Adrenal gland (tissue), 12 donors: ENCODE data around the gene DGLUCY. TPM values are rescaled to one million over a fixed set of nuclear protein-coding genes. Genes with fewer than 3 reads are reported as not detected.
A peak's percentile ranks its signal among the peaks of the same experiment; 100 is the strongest.

ENCODE experiments used
- DNase-seq, 7 donors: peaks; one replicate each; pipeline ENCODE4 v3.0.0-alpha.2; 2019 to 2020
- H3K27ac ChIP-seq, 5 donors: fragments of 200-600 bp; sonication (generic) in 4 of 5; 1 replicate in 3 of 5; 2 replicates in 2 of 5; pipeline versions ENCODE4 v1.5.1 to v1.8.0; 2016 to 2020; ENCODE audit warnings: mild to moderate bottlenecking in 1 of 5
- H3K27me3 ChIP-seq: fragments of 200-600 bp; 2 replicates; pipeline ENCODE4 v1.8.0; 2021
- H3K36me3 ChIP-seq, 2 donors: fragments of 200-600 bp; replicated peaks in 1 of 2; 1 replicate in 1 of 2; 2 replicates in 1 of 2; pipeline versions ENCODE4 v1.5.1 to v1.8.0; 2018 to 2022
- H3K4me1 ChIP-seq, 2 donors: fragments of 200-600 bp; replicated peaks in 1 of 2; 1 replicate in 1 of 2; 2 replicates in 1 of 2; pipeline versions ENCODE4 v1.5.1 to v1.8.0; 2018 to 2021
- H3K4me3 ChIP-seq, 4 donors: fragments of 200-600 bp; sonication (generic) in 3 of 4; one replicate each; pipeline ENCODE4 v1.5.1; 2016 to 2018
- H3K9me3 ChIP-seq, 3 donors: fragments of 200-600 bp; sonication (generic) in 1 of 3; replicated peaks in 1 of 3; 1 replicate in 2 of 3; 2 replicates in 1 of 3; pipeline versions ENCODE4 v1.5.1 to v1.8.0; 2016 to 2021
- CTCF ChIP-seq, 6 experiments: fragments of 450-650 bp in 4 of 6; fragments of 200-600 bp in 2 of 6; sonication (generic) in 1 of 6; IDR thresholded peaks; 1 replicate in 5 of 6; 2 replicates in 1 of 6; pipeline versions ENCODE4 v1.5.1 to v1.8.0; 2016 to 2021; ENCODE audit warnings: antibody characterized with exemption in 6 of 6, mild to moderate bottlenecking in 2 of 6, moderate library complexity in 1 of 6
- POLR2A ChIP-seq, 2 donors: fragments of 450-650 bp; IDR thresholded peaks; one replicate each; pipeline ENCODE4 v1.6.1; 2017; ENCODE audit warnings: antibody characterized with exemption in 2 of 2, mild to moderate bottlenecking in 2 of 2, moderate library complexity in 1 of 2
- WGBS, 4 donors: extraction: QIAGEN DNeasy Blood & Tissue Kit in 2 of 4; methylation state at CpG; one replicate each; pipeline versions ENCODE4 v1.1.5 to v1.1.7; 2013 to 2017; 5-methylcytosine and 5-hydroxymethylcytosine counted together
- intact Hi-C, 2 donors: fragments of 100-400 bp; cut with DNase I; formaldehyde crosslinking; loops; one replicate each; pipeline versions ENCODE4 v1.14.1 to v1.15.0; 2022 to 2023
- polyA plus RNA-seq, 3 donors: library from polyadenylated mRNA; stranded (reverse); fragments of 200-250 nt in 2 of 3; fragments of 350-450 nt in 1 of 3; fragmentation: Illumina TruSeq in 1 of 3; extraction: RNeasy Lipid Tissue Mini Kit (QIAGEN cat#74804) in 1 of 3; gene quantifications; one replicate each; pipeline ENCODE4 v1.2.3, GENCODE V29; 2013 to 2014
- total RNA-seq, 9 donors: library from RNA; depleted of rRNA in 4 of 9; stranded (reverse); fragments of >200 nt in 4 of 9; fragments of 120-200 nt in 1 of 9; fragmentation: NEBNext Ultra II Directional in 1 of 9; extraction: Animal tissue kit (Norgen Biotek cat#: 25700) in 1 of 9; gene quantifications; one replicate each; pipeline versions ENCODE4 v1.1.0 to v1.2.4, GENCODE V29; 2013 to 2023
- donor health status: healthy with polysubstance abuse.
- donor health status: Bipolar disorder and iron deficiency.
- donor health status: DM: yes; HTN: yes; CAD: no.
- donor health status: DM: no; HTN: no; CAD: no.
- donor health status: DM: no; HTN: no; CAD: no.
- donor health status: DM: yes; HTN: yes; CAD: no.

DGLUCY gene
- total and polyA plus RNA-seq, 12 donors, result 48.9 to 93.4 (median 70.9) TPM

- 40 to 89% (median 76%) methylated on average over 1 to 5 of the region's 5 CpGs for WGBS, 4 donors
- H3K4me1 ChIP-seq, result peaks cover 5 to 10% of the 10 kb centered on the region in 2 donors
- peaks cover 0 to 47% of the 10 kb centered on the region in 2 donors for H3K36me3 ChIP-seq
Observed at GRCh38 chr14:91171291-91171690, 57.4 kb downstream of the DGLUCY start.

GRCh38 chr14:91173221-91173670 is 59.4 kb downstream of the DGLUCY start:
- Histone ChIP-seq H3K9me3 (no peaks in the 10 kb centered on the region), H3K27me3 (no peaks in the 10 kb centered on the region), H3K4me1 (peaks cover 5 to 10% of the 10 kb centered on the region in 2 donors), H3K4me3 (no peak overlapping the region), H3K27ac (no peak overlapping the region), H3K36me3 (peaks cover 0 to 36% of the 10 kb centered on the region in 2 donors)
- intact Hi-C loops, result loop anchor here in 1 of 2 donors (5.0 kb wide), 1 partner anchor 271 kb away; no protein-coding TSS in a partner anchor
- WGBS, 4 donors, result 41 to 58% (median 50%) methylated on average over 7 to 10 of the region's 10 CpGs
- DNase-seq, result peak; percentile 82 to 95 (median 87)
- TF ChIP-seq CTCF (IDR thresholded peaks at IDR 0.05) (peak; percentile 73 to 96 (median 88)), POLR2A (IDR thresholded peaks at IDR 0.05) (no peak)

More at GRCh38 chr14:91171291-91171690, 57.4 kb downstream of the DGLUCY start:
- H3K9me3 ChIP-seq, result no peaks in the 10 kb centered on the region
- intact Hi-C loops, result loop anchor here in 1 of 2 donors (5.0 kb wide), 1 partner anchor 269 kb away; no protein-coding TSS in a partner anchor
- no peak for TF ChIP-seq POLR2A (IDR thresholded peaks at IDR 0.05)
- TF ChIP-seq CTCF (IDR thresholded peaks at IDR 0.05), result no peak
- no peak overlapping the region for H3K27ac ChIP-seq
- H3K27me3 ChIP-seq, result no peaks in the 10 kb centered on the region
- no peak overlapping the region for H3K4me3 ChIP-seq
- DNase-seq, result no peak

GRCh38 chr14:91173904-91174303 is 60.0 kb downstream of the DGLUCY start:
- peaks cover 0 to 29% of the 10 kb centered on the region in 2 donors for H3K36me3 ChIP-seq
- no peak for DNase-seq

More at GRCh38 chr14:91173904-91174303, 60.0 kb downstream of the DGLUCY start:
- H3K4me3 ChIP-seq, result no peak overlapping the region
- WGBS, 4 donors, result 61 to 72% (median 67%) methylated on average over 4 of the region's 4 CpGs
- TF ChIP-seq CTCF (IDR thresholded peaks at IDR 0.05) (no peak), POLR2A (IDR thresholded peaks at IDR 0.05) (no peak)
- H3K27me3 ChIP-seq, result no peaks in the 10 kb centered on the region
- no peak overlapping the region for H3K27ac ChIP-seq
- peaks cover 5 to 10% of the 10 kb centered on the region in 2 donors for H3K4me1 ChIP-seq
- intact Hi-C loops, result loop anchor here (2.0 to 5.0 kb wide), 2 partner anchors 271 to 272 kb away; no protein-coding TSS in a partner anchor
- no peaks in the 10 kb centered on the region for H3K9me3 ChIP-seq
